GM21619 (cell line): ENCODE data around the gene GAGE10.
A peak's percentile ranks its signal among the peaks of the same experiment; 100 is the strongest.

Experiments used
- ATAC-seq: cut with Tn5 transposase; IDR thresholded peaks from one replicate; pipeline ENCODE4 v1.9.1; 2021; ENCODE audit not compliant: unreplicated experiment

The GAGE10 gene

GRCh38 chrX:49303346-49303745 lies at the start of gene GAGE10:
Gene GAGE10 (plus strand): TSS chrX:49303646. CDS start chrX:49304860, 1,214 bp downstream.
- no peak for ATAC-seq

DNA sequence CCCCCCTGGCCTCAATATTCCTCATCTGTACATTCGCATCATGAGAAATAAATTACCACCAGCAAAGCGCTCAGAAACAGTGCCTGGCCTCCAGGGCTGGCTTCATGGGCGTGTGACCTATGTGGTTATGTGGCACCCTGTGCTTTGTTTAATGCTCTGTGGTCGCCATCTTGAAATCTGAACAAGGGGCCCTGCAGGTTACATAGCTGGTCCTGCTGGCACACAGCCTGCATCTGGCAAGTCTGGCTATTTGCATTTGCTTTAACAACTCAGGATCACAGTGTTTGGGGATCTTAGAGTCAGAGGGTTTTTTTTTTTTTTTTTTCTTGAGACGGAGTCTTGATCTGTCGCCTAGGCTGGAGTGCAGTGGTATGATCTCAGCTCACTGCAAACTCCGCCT lies 48.8 kb upstream of the GAGE10 start:
- ATAC-seq, result no peak

- ATAC-seq, result no peak
These were observed 47.0 kb upstream of the GAGE10 start for GRCh38 chrX:49256268-49256995.

GRCh38 chrX:49257074-49257790 lies 46.2 kb upstream of the GAGE10 start:
- no peak for ATAC-seq

- no peak for ATAC-seq
These were observed 45.3 kb upstream of the GAGE10 start for GRCh38 chrX:49257846-49258748.

DNA sequence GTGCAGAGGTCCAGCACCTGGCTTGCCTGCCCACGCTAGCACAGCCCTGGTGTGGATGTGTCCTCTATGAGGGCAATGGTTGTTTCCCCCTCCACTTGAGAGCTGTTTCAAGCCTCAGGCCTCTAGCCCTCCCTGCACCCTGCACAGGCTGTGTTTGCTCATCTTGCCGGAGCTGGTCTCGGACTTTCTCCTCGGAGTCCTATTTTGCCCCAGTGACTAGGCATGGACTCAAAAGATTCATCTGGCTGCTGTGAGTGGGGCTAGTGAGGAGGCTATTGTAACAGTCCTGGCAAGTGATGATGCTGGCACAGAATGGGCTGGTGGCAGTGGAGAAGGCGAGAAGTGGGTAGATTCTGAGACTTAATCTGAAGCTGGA lies 44.7 kb upstream of the GAGE10 start:
- ATAC-seq, result no peak

DNA sequence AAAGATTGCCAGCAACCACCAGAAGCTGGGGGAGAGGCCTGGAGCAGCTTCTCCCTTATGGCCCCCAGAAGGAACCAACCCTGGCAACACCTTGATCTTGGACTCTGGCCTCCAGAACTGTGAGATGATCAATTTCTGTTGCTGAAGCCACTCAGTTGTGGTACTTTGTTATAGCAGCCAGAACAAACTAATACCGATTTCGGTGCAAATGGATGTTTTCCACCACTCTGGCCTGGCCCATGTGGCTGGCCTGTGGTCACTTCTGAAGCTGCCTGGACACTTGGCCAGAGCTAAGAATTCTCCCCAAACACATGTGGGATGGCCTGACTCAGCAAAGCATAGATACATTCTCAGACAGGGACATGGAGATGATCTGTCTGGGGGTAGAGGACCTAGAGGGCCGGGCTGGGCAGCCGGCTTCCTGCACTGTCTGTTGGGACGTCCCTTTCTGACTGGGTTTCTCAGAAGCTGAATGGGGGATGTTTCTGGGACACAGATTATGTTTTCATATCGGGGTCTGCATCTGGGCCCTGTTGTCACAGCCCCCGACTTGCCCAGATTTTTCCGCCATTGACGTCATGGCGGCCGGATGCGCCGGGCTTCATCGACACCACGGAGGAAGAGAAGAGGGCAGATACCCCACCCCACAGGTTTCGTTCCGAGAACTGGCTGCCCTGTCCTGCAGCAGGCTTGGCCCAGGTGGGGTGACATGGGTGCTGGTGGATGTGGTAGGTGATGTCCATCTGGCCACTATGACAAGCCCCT lies 43.0 kb upstream of the GAGE10 start:
- no peak for ATAC-seq

GRCh38 chrX:49262603-49263002 lies 40.8 kb upstream of the GAGE10 start:
- no peak for ATAC-seq

GRCh38 chrX:49263631-49264030 lies 39.8 kb upstream of the GAGE10 start:
- ATAC-seq, result no peak

DNA sequence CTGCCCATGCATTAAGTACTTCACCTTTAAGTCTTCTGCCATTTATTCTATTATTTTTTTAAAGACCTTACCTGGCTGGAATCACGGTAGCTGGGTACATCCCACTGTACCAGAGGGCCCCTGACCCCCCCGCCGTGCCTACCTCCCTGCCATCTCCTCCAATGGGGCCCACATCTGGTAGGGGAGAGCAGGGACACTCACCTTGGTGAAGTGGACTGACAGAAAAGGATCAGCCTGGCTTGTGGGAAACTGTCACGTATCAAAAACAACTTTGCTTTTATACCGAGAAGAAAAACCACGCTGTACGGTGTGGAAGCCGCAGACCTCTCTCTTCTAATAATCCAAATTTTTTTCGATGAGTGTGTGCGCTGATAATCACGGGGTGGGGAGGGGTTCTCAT lies 39.0 kb upstream of the GAGE10 start, which contains the start of gene FOXP3:
FOXP3 (minus strand) TSS at position 251 of the 400 bp plus-strand sequence. CDS start 6,205 bp downstream, outside the sequence.
- no peak for ATAC-seq

DNA sequence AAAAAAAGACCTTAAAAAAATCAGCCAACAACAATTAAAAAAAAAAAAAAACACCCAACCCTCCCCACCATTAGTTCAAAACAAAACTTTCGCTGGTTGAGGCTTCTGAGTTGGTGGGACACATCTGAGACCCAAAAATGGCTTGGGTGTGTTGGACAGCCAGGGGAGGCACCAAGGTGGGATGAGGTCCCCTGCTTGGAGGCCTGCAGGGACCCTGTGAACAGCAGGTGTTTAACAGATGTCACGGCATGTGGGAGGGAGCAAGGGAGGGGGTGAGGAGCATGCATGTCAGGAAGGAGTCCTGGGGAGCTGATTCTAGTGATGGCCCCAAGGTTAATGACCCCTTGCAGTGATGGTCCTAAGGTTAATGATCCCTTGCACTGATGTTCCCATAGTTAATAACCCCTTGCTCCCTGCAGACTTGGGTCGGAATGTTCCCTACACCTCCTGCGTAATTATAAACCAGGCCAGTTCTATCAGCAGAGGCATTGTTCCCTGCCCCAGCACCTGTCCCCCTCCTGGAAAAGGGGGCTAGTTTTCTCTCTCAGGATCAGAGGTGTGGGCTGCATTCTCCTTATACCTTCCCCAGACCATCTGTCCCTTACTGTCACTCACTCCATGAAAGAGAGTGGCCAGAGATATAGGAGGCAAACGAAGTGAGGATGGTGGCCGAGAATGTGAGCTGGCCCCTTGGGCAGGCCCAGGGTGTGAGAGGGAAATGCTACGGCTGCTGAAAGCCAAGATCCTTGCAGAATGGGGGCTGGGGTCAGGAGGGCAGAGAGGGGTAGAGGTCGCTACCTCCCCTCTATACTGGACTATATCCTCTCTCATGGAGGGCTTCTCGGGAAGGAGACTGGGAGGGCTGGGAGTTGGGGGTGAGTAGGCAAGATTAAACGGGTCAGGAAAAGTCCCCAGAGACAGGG lies 36.7 kb upstream of the GAGE10 start:
- no peak for ATAC-seq

DNA sequence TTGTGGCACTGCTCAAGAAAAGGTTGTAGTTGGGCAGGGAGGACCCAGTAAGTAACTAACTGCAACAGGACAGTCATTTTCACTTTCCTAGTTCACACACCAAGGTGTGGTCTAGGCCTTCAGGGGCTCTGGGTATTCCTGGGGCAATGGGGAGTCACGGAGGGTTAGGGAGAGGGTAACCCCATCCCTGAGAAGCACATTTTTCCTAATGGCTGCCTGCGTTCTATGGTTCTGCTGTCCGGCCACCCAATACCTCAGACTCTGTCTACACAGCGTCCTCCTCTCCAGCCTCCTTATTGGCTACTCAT lies 34.8 kb upstream of the GAGE10 start:
- ATAC-seq, result no peak

GRCh38 chrX:49269010-49269766 lies 34.3 kb upstream of the GAGE10 start:
- peak; percentile 81 for ATAC-seq

GRCh38 chrX:49269767-49270248 lies 33.6 kb upstream of the GAGE10 start, which contains the start of gene PPP1R3F:
Gene PPP1R3F (plus strand): TSS chrX:49269793. CDS start chrX:49269870, 77 bp downstream.
- ATAC-seq, result peak; percentile 30

GRCh38 chrX:49270249-49270921 lies 33.1 kb upstream of the GAGE10 start:
- ATAC-seq, result no peak

DNA sequence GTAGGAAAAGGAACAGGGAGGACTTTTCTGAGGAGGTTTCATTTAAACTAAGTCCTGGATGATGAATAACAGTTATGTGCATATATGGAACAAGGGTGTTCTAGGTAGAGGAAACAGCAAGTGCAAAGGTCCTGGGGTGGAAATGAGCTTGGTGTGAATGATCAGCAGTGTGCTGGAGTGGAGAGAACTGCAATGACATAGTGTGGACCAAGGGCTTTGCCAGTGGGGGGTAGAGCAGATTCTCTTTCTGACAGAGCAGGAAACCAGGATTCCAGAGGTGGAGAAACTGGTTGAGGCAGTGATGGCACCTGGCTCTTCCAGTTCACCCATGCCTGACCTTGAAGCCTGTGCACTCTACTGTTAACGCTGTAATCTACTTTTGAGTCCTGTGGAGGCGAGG lies 32.1 kb upstream of the GAGE10 start:
- ATAC-seq, result no peak

DNA sequence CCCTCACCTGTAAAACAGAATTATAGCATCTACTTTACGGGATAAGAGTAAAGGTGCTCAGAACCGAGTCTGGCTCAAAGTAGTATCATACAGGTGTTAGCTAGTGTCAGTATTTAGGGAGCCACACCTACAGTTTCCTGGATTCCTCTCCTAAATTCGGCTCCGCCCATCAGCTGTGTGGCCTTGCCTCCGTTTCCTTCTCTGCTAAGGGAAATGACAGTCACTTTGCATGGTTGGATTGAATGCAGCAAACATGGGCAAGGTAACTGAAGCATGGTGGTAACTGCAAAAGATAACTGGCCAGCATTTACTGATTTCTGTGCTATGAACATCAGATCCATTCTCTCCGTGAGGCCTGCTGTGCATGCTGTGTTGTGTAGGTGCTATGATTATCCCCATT lies 31.0 kb upstream of the GAGE10 start:
- ATAC-seq, result no peak

DNA sequence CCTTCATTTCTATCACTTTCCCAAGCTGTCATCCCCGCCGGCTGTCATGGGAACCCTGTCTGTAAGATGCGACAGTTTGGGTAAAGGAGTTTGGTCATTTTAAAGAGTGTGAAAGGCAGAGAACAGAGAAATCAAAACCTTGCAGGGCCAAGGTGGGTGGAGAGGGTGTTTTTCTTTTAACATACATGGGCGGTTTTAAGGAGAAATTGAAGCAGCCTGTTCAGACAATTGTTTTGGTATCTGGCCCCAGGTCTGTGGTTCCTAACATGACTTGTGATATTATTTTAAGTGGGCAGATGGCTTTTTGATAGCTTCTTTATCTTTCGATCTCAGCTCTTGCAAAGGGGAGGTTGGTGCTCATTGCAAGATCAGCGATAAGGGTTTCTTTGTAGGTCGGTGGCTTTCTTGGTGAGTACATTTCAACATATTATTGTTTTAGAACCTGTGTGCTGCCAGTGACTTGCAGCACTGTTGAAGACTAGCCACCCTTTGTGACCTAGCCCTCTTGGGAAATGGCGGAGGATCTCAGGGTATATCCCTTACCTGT lies 30.2 kb upstream of the GAGE10 start:
- ATAC-seq, result no peak
